WTC11 (cell line): ENCODE results near the gene P3H3. TPM values are rescaled to one million over a fixed set of nuclear protein-coding genes. Genes with fewer than 3 reads are reported as not detected.

ENCODE experiments used
- ATAC-seq: fragments of 200-7000 bp; cut with Tn5 transposase; 2 replicates; pipeline ENCODE4 v1.10.0; 2021; ENCODE audit warnings: mild to moderate bottlenecking, moderate library complexity
- Bru-seq: library from RNA; stranded (reverse); fragments of 400-500 nt; gene quantifications from one replicate; lab custom pipeline; 2021; lab: Mats Ljungman, UMichigan
- CTCF ChIA-PET: fragments of 300-600 bp; sonication (Branson Sonifier 250); formaldehyde crosslinking; loops from one replicate; lab custom pipeline; 2021; ENCODE audit warnings: antibody characterized with exemption; lab: Charles Lee
- POLR2A ChIA-PET: fragments of 350-600 bp; sonication (Branson Sonifier 250); formaldehyde crosslinking; loops from one replicate; lab custom pipeline; 2021; ENCODE audit warnings: antibody characterized with exemption; lab: Charles Lee
- DNase-seq: peaks from one replicate; pipeline ENCODE4 v3.0.0; 2021; ENCODE audit warnings: low spot score
- H3K27ac Mint-ChIP-seq: 2 replicates; pipeline ENCODE4 v1.8.0; 2021; ENCODE audit warnings: mixed read lengths
- H3K27me3 Mint-ChIP-seq: 2 replicates; pipeline ENCODE4 v1.8.0; 2021; ENCODE audit warnings: low read depth, mild to moderate bottlenecking, moderate library complexity, mixed read lengths
- H3K36me3 Mint-ChIP-seq: 2 replicates; pipeline ENCODE4 v1.8.0; 2021; ENCODE audit warnings: mixed read lengths
- H3K4me1 Mint-ChIP-seq: 2 replicates; pipeline ENCODE4 v1.8.0; 2022; ENCODE audit warnings: mixed read lengths
- H3K4me3 Mint-ChIP-seq: 2 replicates; pipeline ENCODE4 v1.8.0; 2021; ENCODE audit warnings: mild to moderate bottlenecking, moderate library complexity, mixed read lengths
- H3K9me3 Mint-ChIP-seq: 2 replicates; pipeline ENCODE4 v1.8.0; 2021; ENCODE audit warnings: mixed read lengths
- ATF1 ChIP-seq: sonication (generic); formaldehyde crosslinking; IDR thresholded peaks from 2 replicates; pipeline ENCODE4 v1.8.1; 2023; ENCODE audit warnings: mild to moderate bottlenecking, moderate library complexity, missing genetic modification reagents
- CBFB ChIP-seq: sonication (generic); formaldehyde crosslinking; IDR thresholded peaks from 2 replicates; pipeline ENCODE4 v1.8.1; 2022; ENCODE audit warnings: mild to moderate bottlenecking, low read depth, missing genetic modification reagents
- CREM ChIP-seq: sonication (generic); formaldehyde crosslinking; IDR thresholded peaks from 2 replicates; pipeline ENCODE4 v1.8.1; 2022; ENCODE audit warnings: mild to moderate bottlenecking, missing genetic modification reagents, moderate library complexity
- E2F4 ChIP-seq: sonication (generic); formaldehyde crosslinking; IDR thresholded peaks from 2 replicates; pipeline ENCODE4 v1.8.1; 2022; ENCODE audit warnings: low read depth, mild to moderate bottlenecking, moderate library complexity, missing genetic modification reagents, borderline replicate concordance
- EMX1 ChIP-seq: fragments of 250-450 bp; sonication (Bioruptor Pico); IDR thresholded peaks from 2 replicates; pipeline ENCODE4 v1.8.0; 2021; ENCODE audit warnings: mild to moderate bottlenecking
- FOXP4 ChIP-seq: sonication (generic); formaldehyde crosslinking; IDR thresholded peaks from 2 replicates; pipeline ENCODE4 v1.8.0; 2022; ENCODE audit warnings: mild to moderate bottlenecking, missing genetic modification reagents
- NR2C2 ChIP-seq: sonication (generic); formaldehyde crosslinking; IDR thresholded peaks from 2 replicates; pipeline ENCODE4 v1.8.0; 2022; ENCODE audit warnings: mild to moderate bottlenecking, missing genetic modification reagents
- PRDM15 ChIP-seq: sonication (generic); formaldehyde crosslinking; IDR thresholded peaks from 2 replicates; pipeline ENCODE4 v1.8.0; 2022; ENCODE audit warnings: missing genetic modification reagents
- RELA ChIP-seq: sonication (generic); formaldehyde crosslinking; IDR thresholded peaks from 2 replicates; pipeline ENCODE4 v1.8.1; 2022; ENCODE audit warnings: missing genetic modification reagents, mild to moderate bottlenecking, borderline replicate concordance
- TP53 ChIP-seq: sonication (generic); formaldehyde crosslinking; IDR thresholded peaks from 2 replicates; pipeline ENCODE4 v1.8.1; 2023; ENCODE audit warnings: mild to moderate bottlenecking, missing genetic modification reagents
- ZNF232 ChIP-seq: sonication (generic); formaldehyde crosslinking; IDR thresholded peaks from 2 replicates; pipeline ENCODE4 v1.8.0; 2022; ENCODE audit warnings: mild to moderate bottlenecking, missing genetic modification reagents
- ZNF416 ChIP-seq: fragments of 250-450 bp; sonication (Bioruptor Pico); IDR thresholded peaks from 2 replicates; pipeline ENCODE4 v1.9.0; 2021; ENCODE audit warnings: mild to moderate bottlenecking, inconsistent platforms
- ZNF671 ChIP-seq: fragments of 250-450 bp; sonication (Bioruptor Pico); IDR thresholded peaks from 2 replicates; pipeline ENCODE4 v1.8.0; 2021; ENCODE audit warnings: mild to moderate bottlenecking
- long read RNA-seq, 3 experiments: library from RNA in 1 of 3; library from capped mRNA in 1 of 3; library from polyadenylated mRNA in 1 of 3; unstranded in 2 of 3; stranded (forward) in 1 of 3; transcript quantifications; one replicate each; pipeline ENCODE4 v2.0.0, GENCODE V29; 2021
- total RNA-seq: library from RNA; stranded (reverse); gene quantifications from 3 replicates; pipeline ENCODE4 v1.2.3, GENCODE V29; 2021
- TF ChIP-seq, protein P1 (sequence below): sonication (generic); formaldehyde crosslinking; IDR thresholded peaks from 2 replicates; pipeline ENCODE4 v1.8.1; 2023; ENCODE audit warnings: mild to moderate bottlenecking, moderate library complexity, missing genetic modification reagents
- TF ChIP-seq, protein P2 (sequence below): sonication (generic); formaldehyde crosslinking; IDR thresholded peaks from 2 replicates; pipeline ENCODE4 v1.8.1; 2023; ENCODE audit warnings: mild to moderate bottlenecking, missing genetic modification reagents, moderate library complexity

Gene P3H3, protein sequence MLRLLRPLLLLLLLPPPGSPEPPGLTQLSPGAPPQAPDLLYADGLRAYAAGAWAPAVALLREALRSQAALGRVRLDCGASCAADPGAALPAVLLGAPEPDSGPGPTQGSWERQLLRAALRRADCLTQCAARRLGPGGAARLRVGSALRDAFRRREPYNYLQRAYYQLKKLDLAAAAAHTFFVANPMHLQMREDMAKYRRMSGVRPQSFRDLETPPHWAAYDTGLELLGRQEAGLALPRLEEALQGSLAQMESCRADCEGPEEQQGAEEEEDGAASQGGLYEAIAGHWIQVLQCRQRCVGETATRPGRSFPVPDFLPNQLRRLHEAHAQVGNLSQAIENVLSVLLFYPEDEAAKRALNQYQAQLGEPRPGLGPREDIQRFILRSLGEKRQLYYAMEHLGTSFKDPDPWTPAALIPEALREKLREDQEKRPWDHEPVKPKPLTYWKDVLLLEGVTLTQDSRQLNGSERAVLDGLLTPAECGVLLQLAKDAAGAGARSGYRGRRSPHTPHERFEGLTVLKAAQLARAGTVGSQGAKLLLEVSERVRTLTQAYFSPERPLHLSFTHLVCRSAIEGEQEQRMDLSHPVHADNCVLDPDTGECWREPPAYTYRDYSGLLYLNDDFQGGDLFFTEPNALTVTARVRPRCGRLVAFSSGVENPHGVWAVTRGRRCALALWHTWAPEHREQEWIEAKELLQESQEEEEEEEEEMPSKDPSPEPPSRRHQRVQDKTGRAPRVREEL
- total RNA-seq (49.9 to 55.7 TPM (median 50.7 TPM) in 3 replicates), Bru-seq, nascent RNA (percentile 62 among the genes with signal in this experiment)
- long read RNA-seq, experiment 1, transcript P3H3-201 (15 exons, 2,632 nt), result major isoform, 44 of 79 reads
- long read RNA-seq, experiment 1, partial matches to known transcripts, result 15 of 79 reads
- long read RNA-seq, experiment 1, other reads (novel, unspliced or antisense), result 19 of 79 reads
- long read RNA-seq, experiment 2, transcript P3H3-211 (14 exons, 2,129 nt), result minor isoform, 5 of 56 reads
- long read RNA-seq, experiment 2, transcript P3H3-201 (15 exons, 2,632 nt), result major isoform, 18 of 56 reads
- long read RNA-seq, experiment 2, partial matches to known transcripts, result 24 of 56 reads
- long read RNA-seq, experiment 2, other reads (novel, unspliced or antisense), result 9 of 56 reads
- long read RNA-seq, experiment 3, partial matches to known transcripts, result 1 of 4 reads
- long read RNA-seq, experiment 3, other reads (novel, unspliced or antisense), result 3 of 4 reads

DNA sequence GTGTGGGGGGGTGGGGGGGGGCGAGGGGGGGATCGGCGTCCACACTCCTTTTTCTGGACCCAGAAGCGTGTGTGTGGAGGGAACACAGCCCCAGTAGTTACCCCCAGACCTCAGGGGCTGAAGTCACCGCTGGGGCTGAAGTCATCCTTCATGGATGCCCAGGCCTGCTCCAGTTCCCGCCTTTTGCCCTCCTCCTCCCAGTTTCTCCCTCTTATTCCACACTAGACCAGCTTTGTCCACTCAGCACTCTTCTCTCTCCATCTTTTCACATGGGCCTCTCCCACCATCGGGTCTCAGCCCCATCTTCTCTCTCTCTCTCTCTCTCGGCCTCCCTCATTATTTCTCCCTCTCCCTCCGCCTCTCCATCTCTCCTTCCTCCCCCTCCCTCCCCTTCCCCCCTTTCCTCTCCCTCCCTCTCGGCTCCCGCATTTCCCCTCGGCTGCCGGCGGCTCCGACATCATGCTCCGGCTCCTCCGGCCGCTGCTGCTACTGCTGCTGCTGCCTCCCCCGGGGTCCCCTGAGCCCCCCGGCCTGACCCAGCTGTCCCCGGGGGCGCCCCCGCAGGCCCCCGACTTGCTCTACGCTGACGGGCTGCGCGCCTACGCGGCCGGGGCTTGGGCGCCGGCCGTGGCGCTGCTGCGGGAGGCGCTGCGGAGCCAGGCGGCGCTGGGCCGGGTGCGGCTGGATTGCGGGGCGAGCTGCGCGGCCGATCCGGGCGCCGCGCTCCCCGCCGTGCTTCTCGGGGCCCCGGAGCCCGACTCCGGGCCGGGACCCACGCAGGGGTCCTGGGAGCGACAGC is at the start of gene P3H3:
Gene P3H3, plus strand, starts transcription at position 426 of the 799 bp plus-strand sequence. Its CDS starts 34 bp downstream, at position 460.
- Mint-ChIP-seq H3K36me3 (peaks cover 23% of the 10 kb centered on the region), H3K27me3 (peaks cover 32% of the 10 kb centered on the region), H3K27ac (peak within 1 kb of the TSS; percentile 97), H3K4me1 (peaks cover 44% of the 10 kb centered on the region), H3K9me3 (no peaks in the 10 kb centered on the region), H3K4me3 (peak within 1 kb of the TSS; percentile 99)
- TF ChIP-seq TP53 (peak; percentile 51; the same call in 1 of the 2 replicates), FOXP4 (CRISPR knock-in tag) (0 out of 2 replicates have a peak, but pooled peaks have one; percentile 45), E2F4 (CRISPR knock-in tag) (no peak)
- TF ChIP-seq, protein P1, sequence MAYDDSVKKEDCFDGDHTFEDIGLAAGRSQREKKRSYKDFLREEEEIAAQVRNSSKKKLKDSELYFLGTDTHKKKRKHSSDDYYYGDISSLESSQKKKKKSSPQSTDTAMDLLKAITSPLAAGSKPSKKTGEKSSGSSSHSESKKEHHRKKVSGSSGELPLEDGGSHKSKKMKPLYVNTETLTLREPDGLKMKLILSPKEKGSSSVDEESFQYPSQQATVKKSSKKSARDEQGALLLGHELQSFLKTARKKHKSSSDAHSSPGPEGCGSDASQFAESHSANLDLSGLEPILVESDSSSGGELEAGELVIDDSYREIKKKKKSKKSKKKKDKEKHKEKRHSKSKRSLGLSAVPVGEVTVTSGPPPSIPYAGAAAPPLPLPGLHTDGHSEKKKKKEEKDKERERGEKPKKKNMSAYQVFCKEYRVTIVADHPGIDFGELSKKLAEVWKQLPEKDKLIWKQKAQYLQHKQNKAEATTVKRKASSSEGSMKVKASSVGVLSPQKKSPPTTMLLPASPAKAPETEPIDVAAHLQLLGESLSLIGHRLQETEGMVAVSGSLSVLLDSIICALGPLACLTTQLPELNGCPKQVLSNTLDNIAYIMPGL (CRISPR knock-in tag), result no peak
- ATAC-seq, result no peak
- peak; percentile 53 for DNase-seq
- CTCF ChIA-PET, result interaction anchor here (1.0 to 8.9 kb wide), 8 partner anchors 12 to 139 kb away, joined by 3 to 110 read pairs (median 6); partner anchors contain the start of genes GNB3, LAG3, MLF2 and PTMS
- POLR2A ChIA-PET, result interaction anchor here (0.6 to 1.9 kb wide), 7 partner anchors 45 to 378 kb away, joined by 3 to 7 read pairs (median 4); partner anchors contain the start of genes MLF2, PTMS and SPSB2

GRCh38 chr12:6778574-6779550 is 49.3 kb upstream of the P3H3 start:
- POLR2A ChIA-PET, result interaction anchor here (0.6 to 2.9 kb wide), 8 partner anchors 10 to 209 kb away, joined by 3 to 22 read pairs (median 4); partner anchors contain the start of genes COPS7A, MLF2 and PTMS
- H3K27ac Mint-ChIP-seq, result peak overlapping the region; percentile 77
- TF ChIP-seq EMX1 (no peak), ZNF232 (CRISPR knock-in tag) (peak; percentile 69; the same call in 1 of the 2 replicates), TP53 (0 out of 2 replicates have a peak, but pooled peaks have one; percentile 48), ZNF416 (CRISPR knock-in tag) (no peak), CREM (CRISPR knock-in tag) (peak; percentile 57; the same call in 1 of the 2 replicates), ZNF671 (CRISPR knock-in tag) (no peak), PRDM15 (no peak; the same call in 1 of the 2 replicates), RELA (no peak), ATF1 (CRISPR knock-in tag) (0 out of 2 replicates have a peak, but pooled peaks have one; percentile 35), NR2C2 (CRISPR knock-in tag) (no peak), CBFB (peak; percentile 96)
- TF ChIP-seq, protein P2, sequence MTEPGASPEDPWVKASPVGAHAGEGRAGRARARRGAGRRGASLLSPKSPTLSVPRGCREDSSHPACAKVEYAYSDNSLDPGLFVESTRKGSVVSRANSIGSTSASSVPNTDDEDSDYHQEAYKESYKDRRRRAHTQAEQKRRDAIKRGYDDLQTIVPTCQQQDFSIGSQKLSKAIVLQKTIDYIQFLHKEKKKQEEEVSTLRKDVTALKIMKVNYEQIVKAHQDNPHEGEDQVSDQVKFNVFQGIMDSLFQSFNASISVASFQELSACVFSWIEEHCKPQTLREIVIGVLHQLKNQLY (CRISPR knock-in tag), result 0 out of 2 replicates have a peak, but pooled peaks have one; percentile 34

More at GRCh38 chr12:6778574-6779550, 49.3 kb upstream of the P3H3 start:
- H3K4me3 Mint-ChIP-seq, result peak overlapping the region; percentile 95
- peaks cover 30% of the 10 kb centered on the region for H3K4me1 Mint-ChIP-seq
- H3K9me3 Mint-ChIP-seq, result no peaks in the 10 kb centered on the region
- DNase-seq (peak; percentile 97), ATAC-seq (peak; percentile 92)
- peaks cover 44% of the 10 kb centered on the region for H3K27me3 Mint-ChIP-seq
- no peaks in the 10 kb centered on the region for H3K36me3 Mint-ChIP-seq
- CTCF ChIA-PET, result interaction anchor here (0.6 to 3.8 kb wide), 18 partner anchors 12 to 182 kb away, joined by 3 to 88 read pairs (median 4); partner anchors contain the start of genes COPS7A, GPR162, MLF2 and PTMS
